ENCODE results near the gene ZGLP1.

DNA sequence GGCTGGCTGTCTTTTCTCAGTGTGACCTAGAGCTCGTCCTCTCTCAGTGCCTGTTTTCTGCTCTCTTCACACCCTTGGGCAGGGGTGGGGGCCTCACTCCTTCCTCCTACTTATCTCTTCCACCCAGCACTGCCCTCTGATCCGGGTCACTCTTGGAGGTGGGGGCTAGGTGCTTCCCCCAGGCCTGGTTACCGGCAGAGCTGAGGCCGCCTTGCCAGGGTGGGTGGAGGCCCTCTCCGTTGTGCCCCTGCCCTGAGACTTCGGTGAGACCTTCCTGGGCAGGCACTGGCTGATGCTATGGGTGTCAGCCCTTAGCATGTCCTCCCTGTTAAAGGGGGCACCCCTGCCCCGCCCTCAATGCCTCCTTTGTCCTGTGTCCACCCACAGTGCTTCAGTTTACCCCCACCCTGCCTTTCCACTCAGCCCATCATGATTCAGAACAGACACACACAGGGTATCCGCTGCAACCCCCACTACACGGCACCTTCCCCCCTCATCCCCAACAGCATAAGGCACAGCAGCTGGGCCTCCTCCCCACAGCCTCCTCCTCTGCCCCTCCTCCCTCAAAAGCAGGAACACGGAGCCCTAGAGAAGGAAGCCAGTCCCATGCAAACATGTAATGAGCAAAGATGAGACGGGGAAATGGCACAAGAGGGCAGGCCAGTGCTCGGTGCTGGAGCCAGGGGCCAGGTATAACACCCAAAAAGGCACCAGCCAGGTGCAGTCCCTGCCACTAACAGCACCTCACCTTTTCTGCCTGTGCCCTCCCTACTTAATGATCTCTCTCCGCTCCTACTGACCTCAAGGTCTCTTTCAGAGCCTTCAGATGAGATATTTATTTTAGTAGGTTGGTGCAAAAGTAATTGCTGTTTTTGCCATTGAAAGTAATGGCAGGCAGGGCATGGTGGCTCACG lies 9.8 kb downstream of the ZGLP1 start:
- TF ChIP-seq, protein P1, sequence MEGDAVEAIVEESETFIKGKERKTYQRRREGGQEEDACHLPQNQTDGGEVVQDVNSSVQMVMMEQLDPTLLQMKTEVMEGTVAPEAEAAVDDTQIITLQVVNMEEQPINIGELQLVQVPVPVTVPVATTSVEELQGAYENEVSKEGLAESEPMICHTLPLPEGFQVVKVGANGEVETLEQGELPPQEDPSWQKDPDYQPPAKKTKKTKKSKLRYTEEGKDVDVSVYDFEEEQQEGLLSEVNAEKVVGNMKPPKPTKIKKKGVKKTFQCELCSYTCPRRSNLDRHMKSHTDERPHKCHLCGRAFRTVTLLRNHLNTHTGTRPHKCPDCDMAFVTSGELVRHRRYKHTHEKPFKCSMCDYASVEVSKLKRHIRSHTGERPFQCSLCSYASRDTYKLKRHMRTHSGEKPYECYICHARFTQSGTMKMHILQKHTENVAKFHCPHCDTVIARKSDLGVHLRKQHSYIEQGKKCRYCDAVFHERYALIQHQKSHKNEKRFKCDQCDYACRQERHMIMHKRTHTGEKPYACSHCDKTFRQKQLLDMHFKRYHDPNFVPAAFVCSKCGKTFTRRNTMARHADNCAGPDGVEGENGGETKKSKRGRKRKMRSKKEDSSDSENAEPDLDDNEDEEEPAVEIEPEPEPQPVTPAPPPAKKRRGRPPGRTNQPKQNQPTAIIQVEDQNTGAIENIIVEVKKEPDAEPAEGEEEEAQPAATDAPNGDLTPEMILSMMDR (IDR thresholded peaks at IDR 0.05; ENCODE audit: low read depth, low read length, poor library complexity, severe bottlenecking), result no peak
- TF ChIP-seq EZH2phosphoT487 (IDR thresholded peaks at IDR 0.05; ENCODE audit: borderline replicate concordance, low read length), result no peak
